Activated T-cell treated with anti-CD3 and anti-CD28 coated beads, Interleukin-2, amount 50 U/mL, for 24 hours (primary cell): ENCODE results near the gene SSTR1.
"Not testable (repeated sequence)": the region's sequence is repeated elsewhere in the genome, so short reads cannot be mapped to it uniquely, and the experiment has no call there.

Source experiments
- DNase-seq: peaks from one replicate; pipeline ENCODE4 v3.0.0-alpha.2; 2020
- H3K27ac Mint-ChIP-seq: 2 replicates; pipeline ENCODE4 v1.8.0; 2020; ENCODE audit warnings: mild to moderate bottlenecking, mixed read lengths
- H3K27me3 Mint-ChIP-seq: 2 replicates; pipeline ENCODE4 v1.8.0; 2020; ENCODE audit warnings: mixed read lengths
- H3K36me3 Mint-ChIP-seq: 2 replicates; pipeline ENCODE4 v1.8.0; 2020; ENCODE audit warnings: low read depth, mixed read lengths
- H3K4me1 Mint-ChIP-seq: 2 replicates; pipeline ENCODE4 v1.8.0; 2020; ENCODE audit warnings: low read depth, mixed read lengths
- H3K4me3 Mint-ChIP-seq: 2 replicates; pipeline ENCODE4 v1.8.0; 2020; ENCODE audit warnings: mild to moderate bottlenecking, moderate library complexity, mixed read lengths
- H3K9me3 Mint-ChIP-seq: 2 replicates; pipeline ENCODE4 v1.8.0; 2020; ENCODE audit warnings: mixed read lengths

The SSTR1 gene

GRCh38 chr14:38207736-38208617 lies at the start of gene SSTR1:
Gene SSTR1 (plus strand): TSS chr14:38207904. CDS start chr14:38209390, 1,486 bp downstream.
- H3K27me3 Mint-ChIP-seq = peaks cover 62% of the 10 kb centered on the region
- no peaks in the 10 kb centered on the region for H3K9me3 Mint-ChIP-seq
- H3K27ac Mint-ChIP-seq = no peak within 1 kb of the TSS
- no peaks in the 10 kb centered on the region for H3K36me3 Mint-ChIP-seq
- DNase-seq = peak; percentile 31
- peaks cover 31% of the 10 kb centered on the region for H3K4me1 Mint-ChIP-seq
- H3K4me3 Mint-ChIP-seq = peak within 1 kb of the TSS; percentile 51

- no peak for DNase-seq
- Mint-ChIP-seq H3K27ac (no peak overlapping the region), H3K27me3 (no peaks in the 10 kb centered on the region), H3K36me3 (no peaks in the 10 kb centered on the region), H3K4me1 (no peaks in the 10 kb centered on the region), H3K9me3 (no peaks in the 10 kb centered on the region), H3K4me3 (no peak overlapping the region)
Measured at GRCh38 chr14:38158468-38158867, 49.2 kb upstream of the SSTR1 start.

- no peaks in the 10 kb centered on the region for H3K9me3 Mint-ChIP-seq
- no peak overlapping the region for H3K4me3 Mint-ChIP-seq
- no peak for DNase-seq
- no peaks in the 10 kb centered on the region for H3K4me1 Mint-ChIP-seq
- H3K36me3 Mint-ChIP-seq = no peaks in the 10 kb centered on the region
- H3K27me3 Mint-ChIP-seq = no peaks in the 10 kb centered on the region
- no peak overlapping the region for H3K27ac Mint-ChIP-seq
Measured at GRCh38 chr14:38168416-38168815, 39.3 kb upstream of the SSTR1 start.

- Mint-ChIP-seq H3K27me3 (no peaks in the 10 kb centered on the region), H3K4me3 (no peak overlapping the region), H3K36me3 (no peaks in the 10 kb centered on the region), H3K9me3 (no peaks in the 10 kb centered on the region), H3K4me1 (peaks cover 4% of the 10 kb centered on the region), H3K27ac (no peak overlapping the region)
- DNase-seq = no peak
Measured at GRCh38 chr14:38171197-38171596, 36.5 kb upstream of the SSTR1 start.

GRCh38 chr14:38174711-38175110 lies 33.0 kb upstream of the SSTR1 start:
- H3K27ac Mint-ChIP-seq = no peak overlapping the region
- H3K9me3 Mint-ChIP-seq = peaks cover 3% of the 10 kb centered on the region
- H3K36me3 Mint-ChIP-seq = no peaks in the 10 kb centered on the region
- H3K27me3 Mint-ChIP-seq = peaks cover 2% of the 10 kb centered on the region
- no peak for DNase-seq
- H3K4me1 Mint-ChIP-seq = peaks cover 4% of the 10 kb centered on the region
- no peak overlapping the region for H3K4me3 Mint-ChIP-seq

- no peak for DNase-seq
- no peaks in the 10 kb centered on the region for H3K36me3 Mint-ChIP-seq
- peaks cover 4% of the 10 kb centered on the region for H3K4me1 Mint-ChIP-seq
- peaks cover 2% of the 10 kb centered on the region for H3K27me3 Mint-ChIP-seq
- H3K27ac Mint-ChIP-seq = no peak overlapping the region
- H3K4me3 Mint-ChIP-seq = no peak overlapping the region
- peaks cover 3% of the 10 kb centered on the region for H3K9me3 Mint-ChIP-seq
Measured at GRCh38 chr14:38175658-38176057, 32.0 kb upstream of the SSTR1 start.

GRCh38 chr14:38176379-38176778 lies 31.3 kb upstream of the SSTR1 start:
- Mint-ChIP-seq H3K27ac (no peak overlapping the region), H3K27me3 (peaks cover 2% of the 10 kb centered on the region), H3K4me1 (peaks cover 4% of the 10 kb centered on the region)

GRCh38 chr14:38184132-38184531 lies 23.6 kb upstream of the SSTR1 start:
- peaks cover 7% of the 10 kb centered on the region for H3K4me1 Mint-ChIP-seq
- H3K27ac Mint-ChIP-seq = no peak overlapping the region
- H3K36me3 Mint-ChIP-seq = no peaks in the 10 kb centered on the region
- DNase-seq = no peak
- H3K27me3 Mint-ChIP-seq = no peaks in the 10 kb centered on the region
- H3K4me3 Mint-ChIP-seq = no peak overlapping the region
- peaks cover under 1% of the 10 kb centered on the region for H3K9me3 Mint-ChIP-seq

More at GRCh38 chr14:38176379-38176778, 31.3 kb upstream of the SSTR1 start:
- Mint-ChIP-seq H3K4me3 (no peak overlapping the region), H3K36me3 (no peaks in the 10 kb centered on the region), H3K9me3 (peaks cover 3% of the 10 kb centered on the region)
- DNase-seq = no peak

GRCh38 chr14:38185671-38186070 lies 22.0 kb upstream of the SSTR1 start:
- peaks cover 7% of the 10 kb centered on the region for H3K4me1 Mint-ChIP-seq
- no peaks in the 10 kb centered on the region for H3K27me3 Mint-ChIP-seq
- H3K27ac Mint-ChIP-seq = no peak overlapping the region
- H3K9me3 Mint-ChIP-seq = no peaks in the 10 kb centered on the region
- no peaks in the 10 kb centered on the region for H3K36me3 Mint-ChIP-seq
- no peak overlapping the region for H3K4me3 Mint-ChIP-seq
- no peak for DNase-seq

GRCh38 chr14:38186216-38186615 lies 21.5 kb upstream of the SSTR1 start:
- no peak for DNase-seq
- H3K4me3 Mint-ChIP-seq = no peak overlapping the region
- no peaks in the 10 kb centered on the region for H3K27me3 Mint-ChIP-seq
- H3K9me3 Mint-ChIP-seq = no peaks in the 10 kb centered on the region
- no peaks in the 10 kb centered on the region for H3K36me3 Mint-ChIP-seq
- peaks cover 7% of the 10 kb centered on the region for H3K4me1 Mint-ChIP-seq
- no peak overlapping the region for H3K27ac Mint-ChIP-seq

GRCh38 chr14:38187528-38187927 lies 20.2 kb upstream of the SSTR1 start:
- Mint-ChIP-seq H3K36me3 (no peaks in the 10 kb centered on the region), H3K9me3 (no peaks in the 10 kb centered on the region), H3K4me3 (no peak overlapping the region), H3K27ac (no peak overlapping the region), H3K27me3 (no peaks in the 10 kb centered on the region), H3K4me1 (peaks cover 7% of the 10 kb centered on the region)
- DNase-seq = no peak

GRCh38 chr14:38189930-38190726 lies 17.6 kb upstream of the SSTR1 start:
- H3K4me3 Mint-ChIP-seq = no peak overlapping the region

GRCh38 chr14:38190846-38191245 lies 16.9 kb upstream of the SSTR1 start:
- H3K27me3 Mint-ChIP-seq = not testable (repeated sequence)

More at GRCh38 chr14:38189930-38190726, 17.6 kb upstream of the SSTR1 start:
- H3K9me3 Mint-ChIP-seq = no peaks in the 10 kb centered on the region
- H3K36me3 Mint-ChIP-seq = no peaks in the 10 kb centered on the region
- H3K27ac Mint-ChIP-seq = no peak overlapping the region
- H3K27me3 Mint-ChIP-seq = no peaks in the 10 kb centered on the region
- H3K4me1 Mint-ChIP-seq = peaks cover 2% of the 10 kb centered on the region
- no peak for DNase-seq

GRCh38 chr14:38191491-38191890 lies 16.2 kb upstream of the SSTR1 start:
- not testable (repeated sequence) for H3K27me3 Mint-ChIP-seq, H3K9me3 Mint-ChIP-seq, H3K4me3 Mint-ChIP-seq, H3K4me1 Mint-ChIP-seq, H3K36me3 Mint-ChIP-seq, DNase-seq, H3K27ac Mint-ChIP-seq

More at GRCh38 chr14:38190846-38191245, 16.9 kb upstream of the SSTR1 start:
- DNase-seq, H3K9me3 Mint-ChIP-seq, H3K4me3 Mint-ChIP-seq, H3K27ac Mint-ChIP-seq, H3K36me3 Mint-ChIP-seq, H3K4me1 Mint-ChIP-seq: not testable (repeated sequence)
